K562 (cell line): Measurements from ENCODE around the gene ADPRH. TPM values are rescaled to one million over a fixed set of nuclear protein-coding genes. Genes with fewer than 3 reads are reported as not detected.

Experiments used
- FOS ChIP-seq: IDR thresholded peaks from 3 replicates; pipeline ENCODE4 v1.6.1; 2011; ENCODE audit not compliant: insufficient read length; ENCODE audit errors: extremely low read depth
- GATA2 ChIP-seq: sonication (generic); formaldehyde crosslinking; IDR thresholded peaks from 2 replicates; pipeline ENCODE4 v1.4.0; 2020; ENCODE audit warnings: mild to moderate bottlenecking, missing genetic modification reagents
- PHB ChIP-seq: fragments of 250-450 bp; sonication (Bioruptor Pico); IDR thresholded peaks from 2 replicates; pipeline ENCODE4 v1.5.0; 2021
- RAD51 ChIP-seq: fragments of 450-650 bp; IDR thresholded peaks from 2 replicates; pipeline ENCODE4 v1.7.1; 2016; ENCODE audit warnings: low read depth, mild to moderate bottlenecking, borderline replicate concordance
- SMC3 ChIP-seq: conservative IDR thresholded peaks from 2 replicates; pipeline ENCODE4 v1.6.1; 2011; ENCODE audit warnings: low read depth, low read length, improper control_type of control experiment; ENCODE audit not compliant: insufficient read depth
- ZNF589 ChIP-seq: fragments of 200-800 bp; sonication (Bioruptor generic); IDR thresholded peaks from 2 replicates; pipeline ENCODE4 v1.6.1; 2016; ENCODE audit warnings: low read depth, missing genetic modification characterization, missing compliant biosample characterization
- ZNF77 ChIP-seq: fragments of 250-450 bp; sonication (Bioruptor Pico); IDR thresholded peaks from 2 replicates; pipeline ENCODE4 v1.5.0; 2020
- polyA plus RNA-seq, 8 experiments: library from polyadenylated mRNA; depleted of rRNA in 4 of 8; stranded (reverse) in 5 of 8; unstranded in 3 of 8; fragments of >200 nt; fragmentation: Nextera tagmentation in 2 of 8; fragmentation: Illumina TruSeq in 1 of 8; extraction: Ambion mirVana in 2 of 8; extraction: Trizol in 1 of 8; gene quantifications; 2 replicates each; pipeline versions ENCODE4 v1.2.1 to v1.2.3, GENCODE V29; 2011 to 2014; ENCODE audit warnings: inconsistent platforms in 1 of 8, missing spikeins in 1 of 8
- total RNA-seq, 7 experiments: library from RNA; depleted of rRNA in 6 of 7; stranded (reverse); fragments of >200 nt in 6 of 7; fragmentation: Illumina TruSeq in 2 of 7; extraction: Trizol in 2 of 7; gene quantifications; 2 replicates each; pipeline versions ENCODE4 v1.2.1 to v1.2.3, GENCODE V29; 2011 to 2021; ENCODE audit warnings: low replicate concordance in 1 of 7
- TF ChIP-seq, protein P1 (sequence below): fragments of 250-450 bp; sonication (Bioruptor Pico); IDR thresholded peaks from 2 replicates; pipeline ENCODE4 v1.8.0; 2021; ENCODE audit warnings: moderate library complexity, mild to moderate bottlenecking, inconsistent platforms
- TF ChIP-seq, protein P2 (sequence below): sonication (generic); IDR thresholded peaks from 2 replicates; pipeline ENCODE4 v1.6.1; 2016
- TF ChIP-seq, protein P3 (sequence below): fragments of 250-450 bp; sonication (Bioruptor Pico); IDR thresholded peaks from 2 replicates; pipeline ENCODE4 v1.5.0; 2021
- TF ChIP-seq, protein P4 (sequence below): sonication (generic); formaldehyde crosslinking; IDR thresholded peaks from 2 replicates; pipeline ENCODE4 v1.9.0; 2022; ENCODE audit warnings: mild to moderate bottlenecking, missing genetic modification reagents
- TF ChIP-seq, protein P5 (sequence below): fragments of 250-450 bp; sonication (Bioruptor Pico); IDR thresholded peaks from 2 replicates; pipeline ENCODE4 v1.4.0; 2020; ENCODE audit warnings: borderline replicate concordance
- TF ChIP-seq, protein P6 (sequence below): fragments of 450-650 bp; IDR thresholded peaks from 2 replicates; pipeline ENCODE4 v1.6.1; 2017; ENCODE audit warnings: mild to moderate bottlenecking, moderate library complexity
- TF ChIP-seq, protein P7 (sequence below): fragments of 450-650 bp; IDR thresholded peaks from 2 replicates; pipeline ENCODE4 v1.6.1; 2018; ENCODE audit not compliant: partially characterized antibody

Gene ADPRH
- total and polyA plus RNA-seq, 9 of the 15 experiments (the other 6 are each of a cell fraction or from before 2014, with no cell fraction given), result 0.01 to 1.4 (median 0.65) TPM

DNA sequence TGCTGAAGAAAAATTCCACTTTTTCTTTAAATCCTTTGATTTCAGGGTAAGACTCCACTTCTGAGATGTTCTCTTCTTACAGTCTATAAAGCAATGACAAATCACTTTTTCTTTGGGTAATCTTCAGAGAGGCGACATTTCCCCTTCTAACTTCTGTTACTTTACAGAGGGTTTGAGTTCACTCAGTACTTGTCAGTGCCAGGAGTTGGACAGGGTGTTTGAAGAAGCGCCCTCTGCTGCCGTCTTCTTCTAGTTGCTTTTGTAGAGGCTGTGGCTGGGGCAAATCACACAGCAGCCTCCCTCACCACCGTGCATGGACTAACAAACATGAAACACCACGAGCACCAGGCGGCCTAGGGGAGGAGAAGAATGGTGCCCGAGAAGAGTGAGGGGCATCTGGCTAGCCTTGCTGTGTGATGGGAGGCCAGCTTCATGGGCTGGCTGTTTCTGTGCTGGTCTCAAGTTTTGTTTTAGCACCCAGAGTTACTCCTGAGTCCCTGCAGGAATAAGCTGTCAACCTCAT, 19.8 kb upstream of the ADPRH start, which contains the start of gene CD80 (continued):
- TF ChIP-seq ZNF589 (CRISPR knock-in tag), result no peak
- TF ChIP-seq, protein P1, sequence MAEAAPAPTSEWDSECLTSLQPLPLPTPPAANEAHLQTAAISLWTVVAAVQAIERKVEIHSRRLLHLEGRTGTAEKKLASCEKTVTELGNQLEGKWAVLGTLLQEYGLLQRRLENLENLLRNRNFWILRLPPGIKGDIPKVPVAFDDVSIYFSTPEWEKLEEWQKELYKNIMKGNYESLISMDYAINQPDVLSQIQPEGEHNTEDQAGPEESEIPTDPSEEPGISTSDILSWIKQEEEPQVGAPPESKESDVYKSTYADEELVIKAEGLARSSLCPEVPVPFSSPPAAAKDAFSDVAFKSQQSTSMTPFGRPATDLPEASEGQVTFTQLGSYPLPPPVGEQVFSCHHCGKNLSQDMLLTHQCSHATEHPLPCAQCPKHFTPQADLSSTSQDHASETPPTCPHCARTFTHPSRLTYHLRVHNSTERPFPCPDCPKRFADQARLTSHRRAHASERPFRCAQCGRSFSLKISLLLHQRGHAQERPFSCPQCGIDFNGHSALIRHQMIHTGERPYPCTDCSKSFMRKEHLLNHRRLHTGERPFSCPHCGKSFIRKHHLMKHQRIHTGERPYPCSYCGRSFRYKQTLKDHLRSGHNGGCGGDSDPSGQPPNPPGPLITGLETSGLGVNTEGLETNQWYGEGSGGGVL (CRISPR knock-in tag), result no peak
- peak; percentile 37; the same call in 1 of the 2 replicates for TF ChIP-seq SMC3
- TF ChIP-seq, protein P2, sequence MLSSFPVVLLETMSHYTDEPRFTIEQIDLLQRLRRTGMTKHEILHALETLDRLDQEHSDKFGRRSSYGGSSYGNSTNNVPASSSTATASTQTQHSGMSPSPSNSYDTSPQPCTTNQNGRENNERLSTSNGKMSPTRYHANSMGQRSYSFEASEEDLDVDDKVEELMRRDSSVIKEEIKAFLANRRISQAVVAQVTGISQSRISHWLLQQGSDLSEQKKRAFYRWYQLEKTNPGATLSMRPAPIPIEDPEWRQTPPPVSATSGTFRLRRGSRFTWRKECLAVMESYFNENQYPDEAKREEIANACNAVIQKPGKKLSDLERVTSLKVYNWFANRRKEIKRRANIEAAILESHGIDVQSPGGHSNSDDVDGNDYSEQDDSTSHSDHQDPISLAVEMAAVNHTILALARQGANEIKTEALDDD, result peak; percentile 98
- TF ChIP-seq, protein P3, sequence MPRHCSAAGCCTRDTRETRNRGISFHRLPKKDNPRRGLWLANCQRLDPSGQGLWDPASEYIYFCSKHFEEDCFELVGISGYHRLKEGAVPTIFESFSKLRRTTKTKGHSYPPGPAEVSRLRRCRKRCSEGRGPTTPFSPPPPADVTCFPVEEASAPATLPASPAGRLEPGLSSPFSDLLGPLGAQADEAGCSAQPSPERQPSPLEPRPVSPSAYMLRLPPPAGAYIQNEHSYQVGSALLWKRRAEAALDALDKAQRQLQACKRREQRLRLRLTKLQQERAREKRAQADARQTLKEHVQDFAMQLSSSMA (CRISPR knock-in tag), result no peak
- TF ChIP-seq, protein P4, sequence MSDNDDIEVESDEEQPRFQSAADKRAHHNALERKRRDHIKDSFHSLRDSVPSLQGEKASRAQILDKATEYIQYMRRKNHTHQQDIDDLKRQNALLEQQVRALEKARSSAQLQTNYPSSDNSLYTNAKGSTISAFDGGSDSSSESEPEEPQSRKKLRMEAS (CRISPR knock-in tag), result no peak
- TF ChIP-seq RAD51, result no peak
- TF ChIP-seq, protein P5, sequence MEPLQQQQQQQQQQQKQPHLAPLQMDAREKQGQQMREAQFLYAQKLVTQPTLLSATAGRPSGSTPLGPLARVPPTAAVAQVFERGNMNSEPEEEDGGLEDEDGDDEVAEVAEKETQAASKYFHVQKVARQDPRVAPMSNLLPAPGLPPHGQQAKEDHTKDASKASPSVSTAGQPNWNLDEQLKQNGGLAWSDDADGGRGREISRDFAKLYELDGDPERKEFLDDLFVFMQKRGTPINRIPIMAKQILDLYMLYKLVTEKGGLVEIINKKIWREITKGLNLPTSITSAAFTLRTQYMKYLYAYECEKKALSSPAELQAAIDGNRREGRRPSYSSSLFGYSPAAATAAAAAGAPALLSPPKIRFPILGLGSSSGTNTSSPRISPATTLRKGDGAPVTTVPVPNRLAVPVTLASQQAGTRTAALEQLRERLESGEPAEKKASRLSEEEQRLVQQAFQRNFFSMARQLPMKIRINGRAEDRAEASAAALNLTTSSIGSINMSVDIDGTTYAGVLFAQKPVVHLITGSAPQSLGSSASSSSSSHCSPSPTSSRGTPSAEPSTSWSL (CRISPR knock-in tag), result no peak
- TF ChIP-seq, protein P6, sequence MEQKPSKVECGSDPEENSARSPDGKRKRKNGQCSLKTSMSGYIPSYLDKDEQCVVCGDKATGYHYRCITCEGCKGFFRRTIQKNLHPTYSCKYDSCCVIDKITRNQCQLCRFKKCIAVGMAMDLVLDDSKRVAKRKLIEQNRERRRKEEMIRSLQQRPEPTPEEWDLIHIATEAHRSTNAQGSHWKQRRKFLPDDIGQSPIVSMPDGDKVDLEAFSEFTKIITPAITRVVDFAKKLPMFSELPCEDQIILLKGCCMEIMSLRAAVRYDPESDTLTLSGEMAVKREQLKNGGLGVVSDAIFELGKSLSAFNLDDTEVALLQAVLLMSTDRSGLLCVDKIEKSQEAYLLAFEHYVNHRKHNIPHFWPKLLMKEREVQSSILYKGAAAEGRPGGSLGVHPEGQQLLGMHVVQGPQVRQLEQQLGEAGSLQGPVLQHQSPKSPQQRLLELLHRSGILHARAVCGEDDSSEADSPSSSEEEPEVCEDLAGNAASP, result no peak
- TF ChIP-seq, protein P7, sequence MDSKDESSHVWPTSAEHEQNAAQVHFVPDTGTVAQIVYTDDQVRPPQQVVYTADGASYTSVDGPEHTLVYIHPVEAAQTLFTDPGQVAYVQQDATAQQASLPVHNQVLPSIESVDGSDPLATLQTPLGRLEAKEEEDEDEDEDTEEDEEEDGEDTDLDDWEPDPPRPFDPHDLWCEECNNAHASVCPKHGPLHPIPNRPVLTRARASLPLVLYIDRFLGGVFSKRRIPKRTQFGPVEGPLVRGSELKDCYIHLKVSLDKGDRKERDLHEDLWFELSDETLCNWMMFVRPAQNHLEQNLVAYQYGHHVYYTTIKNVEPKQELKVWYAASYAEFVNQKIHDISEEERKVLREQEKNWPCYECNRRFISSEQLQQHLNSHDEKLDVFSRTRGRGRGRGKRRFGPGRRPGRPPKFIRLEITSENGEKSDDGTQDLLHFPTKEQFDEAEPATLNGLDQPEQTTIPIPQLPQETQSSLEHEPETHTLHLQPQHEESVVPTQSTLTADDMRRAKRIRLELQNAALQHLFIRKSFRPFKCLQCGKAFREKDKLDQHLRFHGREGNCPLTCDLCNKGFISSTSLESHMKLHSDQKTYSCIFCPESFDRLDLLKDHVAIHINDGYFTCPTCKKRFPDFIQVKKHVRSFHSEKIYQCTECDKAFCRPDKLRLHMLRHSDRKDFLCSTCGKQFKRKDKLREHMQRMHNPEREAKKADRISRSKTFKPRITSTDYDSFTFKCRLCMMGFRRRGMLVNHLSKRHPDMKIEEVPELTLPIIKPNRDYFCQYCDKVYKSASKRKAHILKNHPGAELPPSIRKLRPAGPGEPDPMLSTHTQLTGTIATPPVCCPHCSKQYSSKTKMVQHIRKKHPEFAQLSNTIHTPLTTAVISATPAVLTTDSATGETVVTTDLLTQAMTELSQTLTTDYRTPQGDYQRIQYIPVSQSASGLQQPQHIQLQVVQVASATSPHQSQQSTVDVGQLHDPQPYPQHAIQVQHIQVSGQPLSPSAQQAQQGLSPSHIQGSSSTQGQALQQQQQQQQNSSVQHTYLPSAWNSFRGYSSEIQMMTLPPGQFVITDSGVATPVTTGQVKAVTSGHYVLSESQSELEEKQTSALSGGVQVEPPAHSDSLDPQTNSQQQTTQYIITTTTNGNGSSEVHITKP, result no peak
- no peak for TF ChIP-seq PHB (CRISPR knock-in tag)
- TF ChIP-seq FOS, result no peak
- no peak for TF ChIP-seq ZNF77 (CRISPR knock-in tag)
- TF ChIP-seq GATA2 (CRISPR knock-in tag), result no peak
